HG02763 (cell line): ENCODE data around the gene DVL1.

ENCODE experiments used
- ATAC-seq: cut with Tn5 transposase; IDR thresholded peaks from one replicate; pipeline ENCODE4 v1.9.1; 2021; ENCODE audit warnings: mild to moderate bottlenecking, moderate library complexity; ENCODE audit not compliant: unreplicated experiment

Gene DVL1

GRCh38 chr1:1356796-1357401, 7.7 kb upstream of the DVL1 start:
- ATAC-seq = no peak

- ATAC-seq = no peak
These were observed 7.1 kb upstream of the DVL1 start for GRCh38 chr1:1356166-1356795.

GRCh38 chr1:1355416-1355815, 6.2 kb upstream of the DVL1 start:
- ATAC-seq = no peak

- ATAC-seq = no peak
These were observed 5.3 kb upstream of the DVL1 start for GRCh38 chr1:1354271-1355247.

GRCh38 chr1:1353389-1354151, 4.4 kb upstream of the DVL1 start:
- ATAC-seq = no peak

GRCh38 chr1:1352786-1353388, 3.7 kb upstream of the DVL1 start:
- ATAC-seq = no peak

- no peak for ATAC-seq
These were observed 2.6 kb upstream of the DVL1 start for GRCh38 chr1:1351511-1352427.

GRCh38 chr1:1348420-1349255, 580 bp downstream of the DVL1 start:
- peak; percentile 32 for ATAC-seq

GRCh38 chr1:1347663-1348419, 1.4 kb downstream of the DVL1 start:
- ATAC-seq = no peak

- no peak for ATAC-seq
These were observed 2.1 kb downstream of the DVL1 start for GRCh38 chr1:1347026-1347595.

GRCh38 chr1:1346501-1346890, 2.7 kb downstream of the DVL1 start:
- no peak for ATAC-seq

GRCh38 chr1:1345860-1346500, 3.2 kb downstream of the DVL1 start:
- ATAC-seq = no peak

GRCh38 chr1:1345384-1345783, 3.8 kb downstream of the DVL1 start:
- no peak for ATAC-seq

- ATAC-seq = no peak
These were observed 4.4 kb downstream of the DVL1 start for GRCh38 chr1:1344655-1345361.

GRCh38 chr1:1343811-1344421, 5.3 kb downstream of the DVL1 start:
- ATAC-seq = no peak

- no peak for ATAC-seq
These were observed 6.6 kb downstream of the DVL1 start for GRCh38 chr1:1342584-1343115.
